Measurements from ENCODE around the gene NUDT17. TPM values are rescaled to one million over a fixed set of nuclear protein-coding genes. Genes with fewer than 3 reads are reported as not detected.

NUDT17 gene
- total and polyA plus RNA-seq, 2 of the 8 experiments (the other 6 are each of a cell fraction or from before 2014, with no cell fraction given) = 2.7 to 4.1 TPM

DNA sequence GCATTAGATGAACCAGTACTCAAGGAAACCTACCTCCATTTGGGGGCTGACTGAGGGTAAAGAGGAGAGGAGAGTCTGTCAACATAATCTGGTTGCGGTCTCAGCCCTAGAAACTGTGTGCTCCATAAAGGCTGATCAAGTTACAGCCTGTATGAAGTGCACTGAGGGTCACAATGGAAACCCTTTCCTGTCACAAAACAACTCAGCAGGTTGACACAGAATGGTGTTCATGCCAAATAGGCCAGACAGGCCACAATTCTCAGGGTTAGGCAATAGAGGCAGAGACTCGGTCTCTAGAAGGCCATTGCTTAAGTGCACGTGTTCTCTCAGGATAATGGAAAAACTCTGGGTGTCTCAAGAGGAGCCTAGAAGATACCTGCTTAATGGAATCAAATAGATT, 44.3 kb downstream of the NUDT17 start (continued):
- TF ChIP-seq MAFK (IDR thresholded peaks at IDR 0.05; ENCODE audit: low read depth, low read length) = no peak
